CD14-positive monocyte (primary cell): ENCODE data around the gene PODXL2. TPM values are rescaled to one million over a fixed set of nuclear protein-coding genes. Genes with fewer than 3 reads are reported as not detected.

ENCODE experiments used
- DNase-seq, 3 donors: peaks; one replicate each; pipeline ENCODE4 v3.0.0-alpha.2; 2011 to 2022
- H2AFZ ChIP-seq: 2 replicates; pipeline ENCODE4 v1.6.0; 2012; ENCODE audit warnings: mild to moderate bottlenecking, low read depth, low read length, inconsistent platforms; ENCODE audit not compliant: insufficient read depth, poor library complexity, severe bottlenecking
- H3K27ac ChIP-seq, 2 donors: 1 replicate in 1 of 2; 2 replicates in 1 of 2; pipeline ENCODE4 v1.5.1; 2012 to 2013; ENCODE audit warnings: low read length in 2 of 2, control low read depth in 1 of 2, inconsistent platforms in 1 of 2, low read depth in 1 of 2, mild to moderate bottlenecking in 1 of 2
- H3K27me3 ChIP-seq, 2 donors: one replicate each; pipeline versions ENCODE4 v1.6.0 to v1.6.1; 2011 to 2013; ENCODE audit warnings: low read length in 2 of 2; ENCODE audit not compliant: control insufficient read depth in 2 of 2, insufficient read depth in 2 of 2
- H3K36me3 ChIP-seq, 2 donors: replicated peaks in 1 of 2; 1 replicate in 1 of 2; 2 replicates in 1 of 2; pipeline versions ENCODE4 v1.5.1 to v1.6.1; 2012 to 2013; ENCODE audit warnings: low read length in 2 of 2, control low read depth in 1 of 2, inconsistent platforms in 1 of 2, mild to moderate bottlenecking in 1 of 2; ENCODE audit not compliant: insufficient read depth in 2 of 2, control insufficient read depth in 1 of 2
- H3K4me1 ChIP-seq, 2 donors: 1 replicate in 1 of 2; 2 replicates in 1 of 2; pipeline versions ENCODE4 v1.5.1 to v1.6.1; 2012 to 2013; ENCODE audit warnings: low read length in 2 of 2, control low read depth in 1 of 2, inconsistent platforms in 1 of 2, mild to moderate bottlenecking in 1 of 2, moderate library complexity in 1 of 2; ENCODE audit not compliant: insufficient read depth in 2 of 2, control insufficient read depth in 1 of 2
- H3K4me2 ChIP-seq: replicated peaks from 2 replicates; pipeline ENCODE3; 2012; ENCODE audit warnings: low read length, moderate library complexity, mild to moderate bottlenecking; ENCODE audit not compliant: poor library complexity, severe bottlenecking; ENCODE audit errors: extremely low read depth
- H3K4me3 ChIP-seq, 3 experiments: fragments of 200-600 bp in 1 of 3; sonication (generic) in 1 of 3; replicated peaks in 1 of 3; 1 replicate in 2 of 3; 2 replicates in 1 of 3; pipeline ENCODE4 v1.5.1; 2011 to 2013; ENCODE audit warnings: low read length in 3 of 3, mild to moderate bottlenecking in 3 of 3, control low read depth in 2 of 3, low read depth in 2 of 3, inconsistent platforms in 1 of 3, moderate library complexity in 1 of 3
- H3K79me2 ChIP-seq: 2 replicates; pipeline ENCODE4 v1.6.0; 2012; ENCODE audit warnings: mild to moderate bottlenecking, control low read depth, inconsistent platforms, low read length, moderate library complexity; ENCODE audit not compliant: insufficient read depth
- H3K9ac ChIP-seq: 2 replicates; pipeline ENCODE4 v1.6.0; 2017; ENCODE audit warnings: low read length, mild to moderate bottlenecking; ENCODE audit not compliant: insufficient read depth, poor library complexity, severe bottlenecking
- H3K9me3 ChIP-seq, 2 donors: replicated peaks in 1 of 2; 1 replicate in 1 of 2; 2 replicates in 1 of 2; pipeline versions ENCODE4 v1.5.1 to v1.6.1; 2012 to 2013; ENCODE audit warnings: low read length in 2 of 2, control low read depth in 1 of 2; ENCODE audit not compliant: control insufficient read depth in 1 of 2, insufficient read depth in 1 of 2
- H4K20me1 ChIP-seq: 2 replicates; pipeline ENCODE4 v1.6.0; 2012; ENCODE audit warnings: mild to moderate bottlenecking, low read length, control low read depth, moderate library complexity; ENCODE audit not compliant: insufficient read depth
- H3K27ac Mint-ChIP-seq, 7 donors: one replicate each; pipeline ENCODE4 v1.8.0; 2020; ENCODE audit warnings: mild to moderate bottlenecking in 7 of 7, mixed read lengths in 7 of 7, moderate library complexity in 6 of 7, inconsistent platforms in 2 of 7
- H3K27me3 Mint-ChIP-seq, 3 donors: one replicate each; pipeline ENCODE4 v1.8.0; 2021 to 2022; ENCODE audit warnings: low read depth in 3 of 3, mild to moderate bottlenecking in 3 of 3, mixed read lengths in 3 of 3, moderate library complexity in 3 of 3, inconsistent platforms in 1 of 3
- H3K36me3 Mint-ChIP-seq, 2 donors: one replicate each; pipeline ENCODE4 v1.8.0; 2020; ENCODE audit warnings: mixed read lengths in 2 of 2, inconsistent platforms in 1 of 2, mild to moderate bottlenecking in 1 of 2
- H3K4me1 Mint-ChIP-seq: one replicate; pipeline ENCODE4 v1.8.0; 2020; ENCODE audit warnings: mild to moderate bottlenecking, mixed read lengths
- H3K4me3 Mint-ChIP-seq, 2 donors: one replicate each; pipeline ENCODE4 v1.8.0; 2020; ENCODE audit warnings: mild to moderate bottlenecking in 2 of 2, mixed read lengths in 2 of 2, moderate library complexity in 1 of 2
- H3K9me3 Mint-ChIP-seq, 7 donors: one replicate each; pipeline ENCODE4 v1.8.0; 2020 to 2022; ENCODE audit warnings: mixed read lengths in 7 of 7, mild to moderate bottlenecking in 6 of 7, moderate library complexity in 6 of 7, inconsistent platforms in 2 of 7
- whole genome bisulfite sequencing: methylation state at CpG from one replicate; pipeline ENCODE4 v1.1.5; 2013; ENCODE audit warnings: missing lambda C conversion rate; ENCODE audit not compliant: insufficient coverage; 5-methylcytosine and 5-hydroxymethylcytosine counted together
- intact Hi-C, 2 donors: fragments of 100-400 bp; cut with micrococcal nuclease; formaldehyde crosslinking; loops; one replicate each; pipeline versions ENCODE4 v1.15.0 to v1.15.1; 2023
- polyA plus RNA-seq, 3 donors: library from polyadenylated mRNA; depleted of rRNA in 1 of 3; unstranded in 2 of 3; stranded (reverse) in 1 of 3; fragments of 300-500 nt in 2 of 3; fragments of >200 nt in 1 of 3; fragmentation: Illumina TruSeq in 2 of 3; gene quantifications; 1 replicate in 2 of 3; 2 replicates in 1 of 3; pipeline ENCODE4 v1.2.3, GENCODE V29; 2012 to 2021
- TF ChIP-seq, protein P1 (sequence below): fragments of 200-600 bp; IDR thresholded peaks from one replicate; pipeline ENCODE4 v1.8.0; 2022; ENCODE audit warnings: antibody characterized with exemption, mild to moderate bottlenecking

The PODXL2 gene
- polyA plus RNA-seq, 3 donors: 0.33 to 0.64 (median 0.43) TPM

DNA sequence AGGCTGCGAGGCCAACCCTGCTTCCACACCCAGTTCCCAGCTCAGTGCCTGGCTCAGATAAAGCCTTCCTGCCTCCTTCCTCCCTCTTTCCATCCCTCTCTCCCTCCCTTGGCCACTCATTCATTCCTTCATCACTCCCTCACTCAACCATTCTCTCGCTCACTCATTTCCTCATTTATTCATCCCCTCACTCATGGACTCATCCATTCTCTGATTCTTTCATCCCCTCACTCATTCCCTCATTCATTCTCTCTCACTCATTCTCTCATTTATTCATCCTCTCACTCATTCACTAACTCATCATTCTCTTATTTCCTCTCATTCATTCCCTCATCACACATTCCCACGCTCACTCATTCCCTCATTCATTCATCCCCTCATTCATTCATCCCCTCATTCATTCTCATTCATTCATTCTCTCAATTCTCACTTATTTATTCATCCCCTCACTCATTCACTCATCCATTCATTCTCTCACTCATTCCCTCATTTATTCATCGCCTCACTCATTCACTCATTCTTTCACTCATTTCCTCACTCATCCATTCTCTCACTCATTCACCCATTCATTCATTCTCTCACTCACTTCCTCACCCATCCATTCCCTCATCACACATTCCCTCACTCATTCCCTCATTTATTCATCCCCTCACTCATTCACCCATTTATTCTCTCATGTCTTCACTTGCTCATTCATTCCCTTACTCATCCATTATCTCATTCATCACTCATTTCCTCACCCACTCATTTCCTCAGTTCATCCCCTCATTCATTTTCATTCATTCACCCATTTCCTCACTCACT is 56.9 kb downstream of the PODXL2 start:
- Histone ChIP-seq H3K79me2 (no peaks in the 10 kb centered on the region), H3K4me2 (no peak overlapping the region), H3K27ac (no peak overlapping the region), H2AFZ (no peak overlapping the region), H3K9ac (no peak overlapping the region), H3K27me3 (no peaks in the 10 kb centered on the region), H3K4me3 (no peak overlapping the region), H4K20me1 (no peaks in the 10 kb centered on the region), H3K36me3 (no peaks in the 10 kb centered on the region), H3K4me1 (peaks cover 16 to 17% of the 10 kb centered on the region in 2 donors), H3K9me3 (no peaks in the 10 kb centered on the region)
- Mint-ChIP-seq H3K27me3 (peaks cover 0 to 2% (median 0%) of the 10 kb centered on the region in 3 donors), H3K4me3 (no peak overlapping the region), H3K27ac (no peak overlapping the region), H3K36me3 (peaks cover 0 to 9% of the 10 kb centered on the region in 2 donors), H3K4me1 (peaks cover 25% of the 10 kb centered on the region), H3K9me3 (no peaks in the 10 kb centered on the region)
- TF ChIP-seq, protein P1, sequence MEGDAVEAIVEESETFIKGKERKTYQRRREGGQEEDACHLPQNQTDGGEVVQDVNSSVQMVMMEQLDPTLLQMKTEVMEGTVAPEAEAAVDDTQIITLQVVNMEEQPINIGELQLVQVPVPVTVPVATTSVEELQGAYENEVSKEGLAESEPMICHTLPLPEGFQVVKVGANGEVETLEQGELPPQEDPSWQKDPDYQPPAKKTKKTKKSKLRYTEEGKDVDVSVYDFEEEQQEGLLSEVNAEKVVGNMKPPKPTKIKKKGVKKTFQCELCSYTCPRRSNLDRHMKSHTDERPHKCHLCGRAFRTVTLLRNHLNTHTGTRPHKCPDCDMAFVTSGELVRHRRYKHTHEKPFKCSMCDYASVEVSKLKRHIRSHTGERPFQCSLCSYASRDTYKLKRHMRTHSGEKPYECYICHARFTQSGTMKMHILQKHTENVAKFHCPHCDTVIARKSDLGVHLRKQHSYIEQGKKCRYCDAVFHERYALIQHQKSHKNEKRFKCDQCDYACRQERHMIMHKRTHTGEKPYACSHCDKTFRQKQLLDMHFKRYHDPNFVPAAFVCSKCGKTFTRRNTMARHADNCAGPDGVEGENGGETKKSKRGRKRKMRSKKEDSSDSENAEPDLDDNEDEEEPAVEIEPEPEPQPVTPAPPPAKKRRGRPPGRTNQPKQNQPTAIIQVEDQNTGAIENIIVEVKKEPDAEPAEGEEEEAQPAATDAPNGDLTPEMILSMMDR: no peak
- intact Hi-C loops: loop anchor here in 1 of 2 donors (5.0 kb wide), 1 partner anchor 146 kb away; no protein-coding TSS in a partner anchor
- no peak for DNase-seq
- 88% methylated on average over 4 of the region's 4 CpGs for WGBS

DNA sequence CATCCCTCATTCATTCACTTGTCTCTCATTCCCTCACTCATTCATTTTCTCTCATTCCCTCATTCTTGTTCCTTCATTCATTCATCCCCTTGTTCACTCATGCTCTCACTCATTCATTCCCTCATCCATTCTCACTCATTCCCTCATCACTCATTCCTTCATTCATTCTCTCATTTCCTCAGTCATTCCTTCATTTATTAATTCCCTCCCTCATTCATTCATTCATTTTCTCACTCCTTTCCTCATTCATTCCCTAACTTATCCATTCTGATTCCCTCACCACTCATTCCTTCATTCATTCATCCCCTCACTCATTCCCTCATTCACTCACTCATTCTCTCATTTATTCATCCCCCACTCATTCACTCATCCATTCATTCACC is 57.5 kb downstream of the PODXL2 start:
- no peaks in the 10 kb centered on the region for H3K27me3 ChIP-seq
- H3K36me3 ChIP-seq: no peaks in the 10 kb centered on the region
- Mint-ChIP-seq H3K27me3 (peaks cover 0 to under 1% (median 0%) of the 10 kb centered on the region in 3 donors), H3K9me3 (no peaks in the 10 kb centered on the region), H3K4me3 (no peak overlapping the region), H3K36me3 (peaks cover 0 to 7% of the 10 kb centered on the region in 2 donors), H3K27ac (no peak overlapping the region), H3K4me1 (peaks cover 22% of the 10 kb centered on the region)
- no peaks in the 10 kb centered on the region for H4K20me1 ChIP-seq
- H2AFZ ChIP-seq: no peak overlapping the region
- TF ChIP-seq, protein P1: no peak
- no peak overlapping the region for H3K4me2 ChIP-seq
- H3K4me3 ChIP-seq: no peak overlapping the region
- H3K9me3 ChIP-seq: no peaks in the 10 kb centered on the region
- intact Hi-C loops: loop anchor here in 1 of 2 donors (5.0 kb wide), 1 partner anchor 146 kb away; no protein-coding TSS in a partner anchor
- peaks cover 16 to 17% of the 10 kb centered on the region in 2 donors for H3K4me1 ChIP-seq
- H3K27ac ChIP-seq: no peak overlapping the region
- no peaks in the 10 kb centered on the region for H3K79me2 ChIP-seq
- H3K9ac ChIP-seq: no peak overlapping the region
- no peak for DNase-seq
